ENCODE data around the gene VPS8.
"Not testable (repeated sequence)": the region's sequence is repeated elsewhere in the genome, so short reads cannot be mapped to it uniquely, and the experiment has no call there.

Gene VPS8

GRCh38 chr3:184942735-184943134, 130.8 kb downstream of the VPS8 start:
- no peak for DNase-seq

DNA sequence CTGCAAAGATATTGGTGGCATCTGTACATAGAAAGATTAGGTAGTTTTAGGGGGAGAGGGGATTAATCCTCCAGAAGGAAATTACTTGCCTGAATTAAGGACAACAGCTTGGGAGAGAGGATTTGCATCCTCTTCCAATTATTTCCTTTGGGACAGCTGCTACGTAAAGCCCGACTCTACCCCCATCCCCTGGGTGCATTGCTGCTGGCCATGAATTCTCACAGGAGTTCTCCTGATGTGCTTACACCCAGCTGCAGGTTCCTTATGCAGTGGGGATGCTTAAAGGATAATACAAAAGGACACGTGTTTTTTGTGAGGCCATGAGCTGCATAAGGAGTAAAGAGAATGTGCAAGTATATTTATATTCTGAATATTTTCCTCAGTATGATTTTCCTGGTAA, 132.3 kb downstream of the VPS8 start:
- DNase-seq = peak; percentile 19

GRCh38 chr3:184945886-184946625, 134.1 kb downstream of the VPS8 start:
- no peak for DNase-seq

DNA sequence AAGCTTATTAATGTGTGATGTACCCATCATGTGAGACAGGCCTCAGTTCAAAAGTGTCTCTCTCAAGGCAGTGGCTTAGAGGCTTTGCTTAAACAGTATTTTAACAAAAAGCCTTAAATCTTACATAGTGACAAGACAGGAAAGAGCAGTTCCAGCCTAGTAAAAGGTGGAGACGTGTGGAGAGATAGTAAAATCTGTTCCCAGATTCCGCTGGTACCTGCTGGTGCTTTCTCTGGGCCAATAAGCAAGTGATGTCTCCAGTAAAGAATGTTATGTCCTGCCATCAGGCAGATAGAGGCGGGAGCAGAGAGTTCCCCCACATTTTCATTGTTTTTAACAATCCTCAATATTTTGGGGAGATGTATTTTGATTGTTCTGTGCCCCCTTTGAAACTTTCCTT, 135.0 kb downstream of the VPS8 start:
- no peak for DNase-seq

- no peak for DNase-seq
Observed at GRCh38 chr3:184949251-184949965, 137.4 kb downstream of the VPS8 start.

GRCh38 chr3:184950816-184951215, 138.8 kb downstream of the VPS8 start:
- DNase-seq = not testable (repeated sequence)

- DNase-seq = no peak
Observed at GRCh38 chr3:184952671-184953070, 140.7 kb downstream of the VPS8 start.

DNA sequence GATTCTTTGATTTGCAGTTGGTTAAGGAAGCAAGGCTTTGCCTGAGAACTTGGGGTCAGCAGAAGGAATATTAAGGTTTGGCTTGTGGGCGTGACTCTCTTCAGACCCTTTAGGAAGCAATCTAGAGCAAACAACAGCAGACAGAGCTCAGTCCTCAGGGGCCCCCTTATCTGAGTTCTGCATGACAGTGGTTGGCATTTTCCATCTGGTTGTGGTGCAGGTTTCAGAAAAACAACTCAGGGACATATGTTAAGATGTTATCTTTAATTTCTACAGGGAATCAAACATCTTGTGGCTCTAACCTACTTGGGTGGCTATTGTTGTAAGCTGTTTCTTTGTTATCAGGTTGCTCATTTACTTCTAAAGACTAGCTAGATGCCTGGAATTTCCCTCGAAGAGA, 141.4 kb downstream of the VPS8 start:
- DNase-seq = no peak

DNA sequence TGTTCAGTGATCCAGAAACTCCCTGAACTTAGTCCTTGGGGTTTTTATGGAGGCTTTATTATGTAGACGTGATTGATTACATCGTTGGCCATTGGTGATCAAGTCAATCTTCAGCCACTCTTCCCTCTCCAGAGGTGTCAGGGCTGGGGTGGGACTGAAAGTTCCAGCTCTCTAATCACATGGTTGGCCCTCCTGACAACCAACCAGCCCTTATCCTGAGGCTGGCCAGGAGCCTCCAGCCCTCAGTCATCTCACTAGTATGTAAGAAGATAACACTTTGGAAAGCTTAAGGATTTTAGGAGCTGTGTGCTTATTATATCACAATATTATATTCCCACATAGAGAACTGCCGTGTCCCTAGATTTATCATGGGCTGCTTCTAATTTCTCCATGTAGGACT, 142.3 kb downstream of the VPS8 start:
- no peak for DNase-seq

GRCh38 chr3:184954851-184955250, 142.9 kb downstream of the VPS8 start:
- DNase-seq = not testable (repeated sequence)

DNA sequence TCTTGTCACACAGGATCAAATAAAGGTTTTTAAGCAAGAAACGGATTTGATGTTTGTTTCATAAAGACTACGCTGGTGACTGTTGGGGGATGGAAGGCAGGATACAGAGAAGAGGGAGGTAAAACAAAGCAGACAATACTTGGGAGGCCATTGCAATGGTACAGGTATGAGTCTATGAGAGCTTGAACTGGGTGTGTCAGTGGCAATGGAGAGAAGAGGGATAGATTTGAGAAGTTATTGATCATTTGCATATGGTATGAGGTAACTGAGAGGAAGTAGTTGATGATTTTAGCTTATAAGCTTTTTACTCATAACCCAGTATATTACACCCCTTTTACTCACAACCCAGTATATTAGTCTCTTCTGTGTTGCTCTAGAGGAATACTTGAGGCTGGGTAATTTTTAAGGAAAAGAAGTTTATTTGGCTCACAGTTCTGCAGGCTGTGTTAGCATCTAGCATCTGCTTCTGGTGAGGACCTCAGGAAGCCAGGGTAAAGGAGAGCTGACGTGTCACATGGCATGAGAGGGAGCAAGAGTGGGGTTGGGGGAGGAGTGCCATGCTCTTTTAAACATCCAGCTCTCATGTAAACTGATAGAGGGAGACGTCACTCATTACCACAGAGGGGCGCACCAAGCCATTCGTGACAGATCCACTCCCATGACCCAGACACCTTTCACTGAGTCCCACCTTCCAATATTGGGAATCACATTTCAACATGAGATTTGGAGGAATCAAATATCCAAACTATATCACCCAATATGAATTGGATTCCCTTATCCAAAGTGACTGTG, 153.9 kb downstream of the VPS8 start:
- no peak for DNase-seq

DNA sequence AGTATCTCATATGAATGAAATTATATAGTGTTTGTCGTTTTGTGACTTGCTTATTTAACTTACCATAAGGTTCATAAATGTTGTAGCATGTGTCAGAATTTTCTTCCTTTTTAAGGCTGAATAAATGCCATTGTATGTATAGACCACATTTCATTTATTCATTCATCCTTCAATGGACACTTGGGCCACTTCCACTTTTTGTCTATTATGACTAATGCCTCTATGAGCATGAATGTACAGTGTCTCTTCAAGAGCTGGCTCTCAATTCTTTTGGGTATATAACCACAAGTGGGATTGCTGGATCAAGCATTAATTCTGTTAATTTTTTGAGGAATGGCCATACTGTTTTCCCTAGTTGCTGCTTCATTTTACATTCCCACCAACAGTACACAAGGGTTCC, 156.1 kb downstream of the VPS8 start:
- no peak for DNase-seq

- DNase-seq = no peak
Observed at GRCh38 chr3:184970186-184970585, 158.2 kb downstream of the VPS8 start.

DNA sequence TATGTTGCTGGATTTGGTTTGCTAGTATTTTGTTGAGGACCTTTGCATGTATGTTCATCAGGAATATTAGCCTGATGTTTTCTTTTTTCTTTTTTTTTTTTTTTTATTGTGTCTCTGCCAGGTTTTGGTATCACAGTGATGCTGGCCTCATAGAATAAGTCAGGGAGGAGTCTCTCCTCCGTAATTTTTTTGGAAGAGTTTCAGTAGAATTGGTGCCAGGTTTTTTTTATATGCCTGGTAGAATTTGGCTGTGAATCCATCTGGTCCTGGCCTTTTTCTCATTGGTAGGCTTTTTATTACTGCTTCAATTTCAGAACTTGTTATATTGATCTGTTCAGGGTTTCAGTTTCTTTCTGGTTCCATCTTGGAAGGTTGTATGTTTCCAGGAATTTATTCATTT, 165.8 kb downstream of the VPS8 start:
- no peak for DNase-seq

DNA sequence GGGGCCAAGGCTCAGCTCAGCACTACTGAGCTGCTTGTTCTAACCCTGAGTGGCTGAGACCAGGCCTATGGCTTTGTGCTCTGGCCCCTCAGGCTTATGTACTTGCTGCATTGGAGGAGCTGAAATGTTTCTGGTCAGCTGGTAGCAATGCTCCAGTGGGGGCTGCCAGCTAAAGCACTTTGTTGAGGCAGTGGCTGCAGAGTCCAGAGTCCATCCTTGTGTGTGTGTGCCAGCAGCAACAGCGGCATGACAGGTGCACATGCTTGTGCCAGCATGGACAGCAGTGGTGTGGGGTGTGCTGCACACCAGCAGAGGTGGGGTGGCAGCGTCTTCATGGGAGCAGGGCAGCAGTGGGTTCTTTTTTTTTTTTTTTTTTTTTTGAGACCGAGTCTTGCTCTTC, 169.1 kb downstream of the VPS8 start:
- DNase-seq = no peak

GRCh38 chr3:184982076-184982475, 170.1 kb downstream of the VPS8 start:
- DNase-seq = peak; percentile 9

- DNase-seq = no peak
Observed at GRCh38 chr3:184985586-184985985, 173.6 kb downstream of the VPS8 start.

GRCh38 chr3:184986366-184986889, 174.5 kb downstream of the VPS8 start:
- DNase-seq = no peak

DNA sequence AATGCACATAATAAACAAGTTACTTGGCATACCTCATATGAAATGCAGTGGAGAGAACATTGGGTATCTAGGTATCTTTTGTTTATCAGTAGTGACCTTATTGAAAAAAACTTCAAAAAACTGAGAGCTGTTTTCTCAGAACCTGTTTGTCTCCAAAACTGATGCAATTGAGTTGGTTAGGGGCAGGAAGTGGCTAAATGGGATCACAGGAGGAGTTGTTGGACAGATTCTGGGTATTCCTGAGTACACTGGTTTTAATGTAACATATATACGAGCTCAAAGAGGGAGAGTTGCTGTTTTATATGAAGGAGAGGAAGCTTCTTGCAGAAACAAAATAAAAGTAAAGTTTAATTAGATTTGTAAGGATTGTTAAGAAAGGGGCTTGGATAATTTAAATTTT, 181.4 kb downstream of the VPS8 start:
- no peak for DNase-seq

DNA sequence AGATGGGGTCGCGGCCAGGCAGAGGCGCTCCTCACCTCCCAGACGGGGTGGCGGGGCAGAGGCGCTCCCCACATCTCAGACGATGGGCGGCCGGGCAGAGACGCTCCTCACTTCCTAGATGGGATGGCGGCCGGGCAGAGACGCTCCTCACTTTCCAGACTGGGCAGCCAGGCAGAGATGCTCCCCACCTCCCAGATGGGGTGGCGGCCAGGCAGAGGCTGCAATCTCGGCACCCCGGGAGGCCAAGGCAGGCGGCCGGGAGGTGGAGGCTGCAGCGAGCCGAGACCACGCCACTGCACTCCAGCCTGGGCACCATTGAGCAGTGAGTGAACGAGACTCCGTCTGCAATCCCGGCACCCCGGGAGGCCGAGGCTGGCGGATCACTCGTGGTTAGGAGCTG, 191.9 kb downstream of the VPS8 start:
- DNase-seq = not testable (repeated sequence)

DNA sequence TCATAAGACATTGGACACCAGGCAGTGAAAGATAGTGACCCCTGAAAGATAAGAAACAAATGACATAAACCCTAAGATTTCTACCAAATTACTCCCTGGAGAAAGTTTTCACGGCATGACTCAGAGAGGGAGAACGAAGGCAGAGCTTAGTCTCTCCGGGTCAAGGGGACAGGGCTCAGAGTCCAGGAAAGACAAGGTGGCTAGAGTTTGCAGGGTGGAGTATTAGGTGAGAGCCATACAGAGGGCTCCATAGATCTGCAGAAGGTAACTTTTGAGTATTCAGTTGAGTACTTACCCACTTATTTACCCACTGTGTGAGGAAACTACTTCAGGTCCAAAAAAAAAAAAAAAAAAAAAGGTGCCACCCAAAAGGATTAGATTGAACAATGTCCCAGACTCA, 197.7 kb downstream of the VPS8 start:
- DNase-seq = no peak

DNA sequence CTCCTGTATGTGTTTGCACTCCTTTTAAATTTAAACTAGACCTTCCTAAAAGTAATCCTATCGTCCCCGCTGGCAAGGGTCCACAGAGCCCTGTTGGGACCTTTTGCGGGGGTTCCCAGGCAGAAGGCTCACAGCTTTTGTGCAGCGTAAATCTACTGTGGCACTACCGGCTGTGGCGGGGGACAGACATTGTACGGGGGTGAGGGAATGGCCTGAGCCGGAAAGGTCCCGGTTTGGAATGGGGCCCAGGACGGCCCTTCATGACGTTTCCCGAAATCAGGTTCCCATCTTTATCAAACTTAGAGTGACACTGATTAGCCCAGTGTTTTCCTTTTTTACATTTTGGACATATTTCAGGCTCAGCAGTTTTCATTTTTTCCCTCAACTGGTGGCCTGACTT, 205.6 kb downstream of the VPS8 start:
- not testable (repeated sequence) for DNase-seq

GRCh38 chr3:185017996-185018395, 206.0 kb downstream of the VPS8 start:
- not testable (repeated sequence) for DNase-seq

DNA sequence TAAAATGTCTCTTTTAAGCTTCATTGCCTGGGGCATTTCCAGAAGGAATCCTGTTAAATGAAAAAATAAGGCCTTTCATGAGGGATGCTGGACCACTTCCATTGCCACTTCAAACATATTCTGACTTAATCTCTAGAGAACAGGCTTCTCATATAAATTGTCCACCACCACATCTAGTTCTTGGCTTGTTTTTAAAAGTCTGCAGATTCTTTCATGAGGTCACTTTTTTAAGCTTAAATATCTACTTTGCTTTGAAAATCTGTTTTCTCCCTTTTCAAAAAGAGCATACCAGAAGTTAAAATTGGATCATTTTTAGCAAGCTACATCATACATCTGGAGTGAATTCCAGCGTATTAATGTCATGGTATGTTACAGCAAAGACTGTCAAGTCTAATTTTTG, 209.3 kb downstream of the VPS8 start:
- peak; percentile 13 for DNase-seq

All from retina (tissue), 1 donor.